ENCODE measurements around the gene TCP11. TPM values are rescaled to one million over a fixed set of nuclear protein-coding genes. Genes with fewer than 3 reads are reported as not detected.

TCP11 gene
- polyA plus RNA-seq, 1 of the 3 experiments (the other 2 are of a cell fraction): 0.16 TPM

- no peaks in the 10 kb centered on the region for H3K9me2 ChIP-seq
- H3K4me3 ChIP-seq (ENCODE audit: low read depth in 2 of 2, low read length in 1 of 2): no peak overlapping the region
- POLR2A ChIA-PET: no interaction called here
- H3K4me1 ChIP-seq (ENCODE audit: control insufficient read depth in 1 of 2, insufficient read depth in 2 of 2, low read depth in 1 of 2, low read length in 1 of 2): no peaks in the 10 kb centered on the region
- no peak overlapping the region for H3K9ac ChIP-seq
- H3K36me3 ChIP-seq (replicated peaks in 1 of 2; ENCODE audit: control insufficient read depth in 1 of 2, insufficient read depth in 2 of 2, low read length in 1 of 2): peaks cover 0 to 47% of the 10 kb centered on the region in 2 experiments
- no peaks in the 10 kb centered on the region for H3K9me3 ChIP-seq
- no peak for TF ChIP-seq RAD21 (IDR thresholded peaks at IDR 0.05; ENCODE audit: low read length)
- TF ChIP-seq REST (IDR thresholded peaks at IDR 0.05; ENCODE audit: low read depth, low read length): no peak
- no peak for TF ChIP-seq ZBTB33 (IDR thresholded peaks at IDR 0.05; ENCODE audit: borderline replicate concordance, low read depth)
- TF ChIP-seq NFIC (IDR thresholded peaks at IDR 0.05; ENCODE audit: borderline replicate concordance): no peak
- TF ChIP-seq ELF1 (IDR thresholded peaks at IDR 0.05): no peak
- no peak for TF ChIP-seq TEAD4 (IDR thresholded peaks at IDR 0.05; ENCODE audit: borderline replicate concordance, insufficient read depth)
- no peak for TF ChIP-seq TAF1 (IDR thresholded peaks at IDR 0.05; ENCODE audit: borderline replicate concordance, low read depth, low read length)
- no peak for TF ChIP-seq FOXM1 (IDR thresholded peaks at IDR 0.05; ENCODE audit: low read depth)
- no peak for TF ChIP-seq GABPA (IDR thresholded peaks at IDR 0.05; ENCODE audit: low read depth)
- TF ChIP-seq, protein P1, sequence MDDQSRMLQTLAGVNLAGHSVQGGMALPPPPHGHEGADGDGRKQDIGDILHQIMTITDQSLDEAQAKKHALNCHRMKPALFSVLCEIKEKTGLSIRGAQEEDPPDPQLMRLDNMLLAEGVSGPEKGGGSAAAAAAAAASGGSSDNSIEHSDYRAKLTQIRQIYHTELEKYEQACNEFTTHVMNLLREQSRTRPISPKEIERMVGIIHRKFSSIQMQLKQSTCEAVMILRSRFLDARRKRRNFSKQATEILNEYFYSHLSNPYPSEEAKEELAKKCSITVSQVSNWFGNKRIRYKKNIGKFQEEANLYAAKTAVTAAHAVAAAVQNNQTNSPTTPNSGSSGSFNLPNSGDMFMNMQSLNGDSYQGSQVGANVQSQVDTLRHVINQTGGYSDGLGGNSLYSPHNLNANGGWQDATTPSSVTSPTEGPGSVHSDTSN (IDR thresholded peaks at IDR 0.05): no peak
- no peak for TF ChIP-seq JUND (IDR thresholded peaks at IDR 0.05)
- no peak for TF ChIP-seq CTCF (IDR thresholded peaks at IDR 0.05)
- no peak for TF ChIP-seq MEF2A (IDR thresholded peaks at IDR 0.05; ENCODE audit: borderline replicate concordance, low read depth)
- no peak for TF ChIP-seq NRF1 (IDR thresholded peaks at IDR 0.05; ENCODE audit: low read depth, low read length)
- TF ChIP-seq EZH2phosphoT487 (IDR thresholded peaks at IDR 0.05; ENCODE audit: borderline replicate concordance, low read depth): no peak
- TF ChIP-seq SIN3A (IDR thresholded peaks at IDR 0.05; ENCODE audit: borderline replicate concordance, low read depth, low read length): no peak
- no peak for TF ChIP-seq POLR2AphosphoS5 (IDR thresholded peaks at IDR 0.05; ENCODE audit: low read depth, low read length)
- no peak for TF ChIP-seq CHD2 (IDR thresholded peaks at IDR 0.05; ENCODE audit: low read length, partially characterized antibody)
- H3K4me2 ChIP-seq: no peak overlapping the region
- no peak overlapping the region for H2AFZ ChIP-seq (ENCODE audit: low read depth)
- peak; percentile 41 for DNase-seq
- no peaks in the 10 kb centered on the region for H3F3A ChIP-seq (replicated peaks; ENCODE audit: insufficient read depth)
- no peaks in the 10 kb centered on the region for H3K27me3 ChIP-seq (ENCODE audit: insufficient read depth)
- WGBS (ENCODE audit: low lambda C conversion rate): 97% methylated on average over 6 of the region's 14 CpGs
- H3K79me2 ChIP-seq (ENCODE audit: insufficient read depth): no peaks in the 10 kb centered on the region
- H3K27ac ChIP-seq (ENCODE audit: low read depth in 2 of 2, low read length in 1 of 2): no peak overlapping the region
- H4K20me1 ChIP-seq (ENCODE audit: insufficient read depth): no peaks in the 10 kb centered on the region
- CTCF ChIA-PET: no interaction called here
Measured at GRCh38 chr6:35084041-35084491, 57.1 kb downstream of the TCP11 start.

Data from SK-N-SH (cell line).